ENCODE results near the gene ADAMTS13. TPM values are rescaled to one million over a fixed set of nuclear protein-coding genes. Genes with fewer than 3 reads are reported as not detected.
A peak's percentile ranks its signal among the peaks of the same experiment; 100 is the strongest.

Gene ADAMTS13
- total and polyA plus RNA-seq, 9 of the 15 experiments (the other 6 are each of a cell fraction or from before 2014, with no cell fraction given) = 0.03 to 0.20 (median 0.04) TPM; not detected in 4

DNA sequence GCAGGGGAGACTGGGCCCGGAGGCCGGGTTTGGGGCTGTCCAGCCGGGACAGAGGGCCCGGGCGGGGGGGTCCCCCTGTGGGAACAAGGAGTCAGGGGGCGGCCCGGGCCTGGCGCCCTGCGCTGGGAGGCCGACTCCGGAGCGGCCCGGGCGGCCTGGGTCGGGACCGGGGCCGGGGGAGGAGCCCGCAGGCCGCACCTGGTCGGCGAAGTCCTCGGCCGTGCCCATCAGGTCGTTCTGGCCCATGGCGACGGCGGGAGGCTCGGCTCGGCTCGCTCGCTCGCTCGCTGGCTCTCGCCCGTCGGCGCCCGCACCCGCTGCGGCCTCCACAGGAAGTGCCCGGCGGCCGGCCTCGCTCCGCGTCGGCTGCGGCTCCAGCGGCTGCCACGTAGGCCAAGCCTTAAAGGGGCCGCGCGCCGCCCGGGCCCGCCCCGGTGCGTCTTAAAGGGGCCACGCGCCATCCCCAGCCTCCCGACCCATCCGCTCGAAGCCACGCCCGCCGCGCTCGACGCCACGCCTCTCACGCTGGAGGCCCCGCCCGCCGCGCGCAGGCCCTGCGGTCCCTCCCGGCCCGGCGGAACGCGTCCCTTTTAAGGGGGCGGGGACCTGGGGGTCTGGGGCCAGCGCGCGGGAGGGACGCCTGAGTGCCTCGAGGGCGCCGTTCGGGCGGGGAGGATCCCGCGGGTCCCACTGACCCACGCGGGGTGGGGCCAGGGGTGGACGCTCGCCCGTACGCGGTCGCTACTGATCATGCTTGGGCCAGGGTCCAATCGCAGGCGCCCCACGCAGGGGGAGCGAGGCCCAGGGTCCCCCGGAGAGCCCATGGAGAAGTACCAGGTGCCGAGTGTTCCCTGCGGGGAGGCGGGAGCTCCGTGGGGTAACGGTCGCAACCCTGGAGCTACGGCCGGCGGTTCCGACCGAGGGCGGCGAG is 46.2 kb upstream of the ADAMTS13 start, which contains the start of the genes STKLD1 and SURF4 (continued):
- TF ChIP-seq AFF4 (CRISPR knock-in tag; IDR thresholded peaks at IDR 0.05) (no peak; the same call in 1 of the 2 replicates), THRAP3 (IDR thresholded peaks at IDR 0.05; ENCODE audit: borderline replicate concordance) (no peak), FOXK2 (conservative IDR thresholded peaks at IDR 0.05 in 1 of 2, IDR thresholded peaks at IDR 0.05 in 1 of 2; ENCODE audit: low read depth in 2 of 2) (no peak), PHF20 (IDR thresholded peaks at IDR 0.05; ENCODE audit: partially characterized antibody) (no peak), ZNF174 (CRISPR knock-in tag; IDR thresholded peaks at IDR 0.05) (no peak), ZNF445 (CRISPR knock-in tag; IDR thresholded peaks at IDR 0.05; ENCODE audit: low read depth) (no peak), ZNF764 (CRISPR knock-in tag; IDR thresholded peaks at IDR 0.05; ENCODE audit: low read depth) (no peak), SUPT5H (IDR thresholded peaks at IDR 0.05) (no peak), ZNF324 (CRISPR knock-in tag; IDR thresholded peaks at IDR 0.05) (no peak), PRMT5 (CRISPR knock-in tag; IDR thresholded peaks at IDR 0.05) (no peak), ESRRB (CRISPR knock-in tag; IDR thresholded peaks at IDR 0.05; ENCODE audit: borderline replicate concordance) (no peak), LEF1 (IDR thresholded peaks at IDR 0.05) (no peak), SREBF2 (CRISPR knock-in tag; IDR thresholded peaks at IDR 0.05) (no peak), CC2D1A (IDR thresholded peaks at IDR 0.05) (no peak)
- TF ChIP-seq, protein P1, sequence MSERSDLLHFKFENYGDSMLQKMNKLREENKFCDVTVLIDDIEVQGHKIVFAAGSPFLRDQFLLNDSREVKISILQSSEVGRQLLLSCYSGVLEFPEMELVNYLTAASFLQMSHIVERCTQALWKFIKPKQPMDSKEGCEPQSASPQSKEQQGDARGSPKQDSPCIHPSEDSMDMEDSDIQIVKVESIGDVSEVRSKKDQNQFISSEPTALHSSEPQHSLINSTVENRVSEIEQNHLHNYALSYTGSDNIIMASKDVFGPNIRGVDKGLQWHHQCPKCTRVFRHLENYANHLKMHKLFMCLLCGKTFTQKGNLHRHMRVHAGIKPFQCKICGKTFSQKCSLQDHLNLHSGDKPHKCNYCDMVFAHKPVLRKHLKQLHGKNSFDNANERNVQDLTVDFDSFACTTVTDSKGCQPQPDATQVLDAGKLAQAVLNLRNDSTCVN (CRISPR knock-in tag; IDR thresholded peaks at IDR 0.05) = no peak
- TF ChIP-seq, protein P2, sequence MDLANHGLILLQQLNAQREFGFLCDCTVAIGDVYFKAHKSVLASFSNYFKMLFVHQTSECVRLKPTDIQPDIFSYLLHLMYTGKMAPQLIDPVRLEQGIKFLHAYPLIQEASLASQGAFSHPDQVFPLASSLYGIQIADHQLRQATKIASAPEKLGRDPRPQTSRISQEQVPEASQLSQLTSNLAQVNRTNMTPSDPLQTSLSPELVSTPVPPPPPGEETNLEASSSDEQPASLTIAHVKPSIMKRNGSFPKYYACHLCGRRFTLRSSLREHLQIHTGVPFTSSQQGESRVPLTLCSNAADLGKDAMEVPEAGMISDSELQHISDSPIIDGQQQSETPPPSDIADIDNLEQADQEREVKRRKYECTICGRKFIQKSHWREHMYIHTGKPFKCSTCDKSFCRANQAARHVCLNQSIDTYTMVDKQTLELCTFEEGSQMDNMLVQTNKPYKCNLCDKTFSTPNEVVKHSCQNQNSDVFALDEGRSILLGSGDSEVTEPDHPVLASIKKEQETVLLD (IDR thresholded peaks at IDR 0.05) = peak; percentile 68; the same call in 1 of the 2 replicates
- TF ChIP-seq, protein P3, sequence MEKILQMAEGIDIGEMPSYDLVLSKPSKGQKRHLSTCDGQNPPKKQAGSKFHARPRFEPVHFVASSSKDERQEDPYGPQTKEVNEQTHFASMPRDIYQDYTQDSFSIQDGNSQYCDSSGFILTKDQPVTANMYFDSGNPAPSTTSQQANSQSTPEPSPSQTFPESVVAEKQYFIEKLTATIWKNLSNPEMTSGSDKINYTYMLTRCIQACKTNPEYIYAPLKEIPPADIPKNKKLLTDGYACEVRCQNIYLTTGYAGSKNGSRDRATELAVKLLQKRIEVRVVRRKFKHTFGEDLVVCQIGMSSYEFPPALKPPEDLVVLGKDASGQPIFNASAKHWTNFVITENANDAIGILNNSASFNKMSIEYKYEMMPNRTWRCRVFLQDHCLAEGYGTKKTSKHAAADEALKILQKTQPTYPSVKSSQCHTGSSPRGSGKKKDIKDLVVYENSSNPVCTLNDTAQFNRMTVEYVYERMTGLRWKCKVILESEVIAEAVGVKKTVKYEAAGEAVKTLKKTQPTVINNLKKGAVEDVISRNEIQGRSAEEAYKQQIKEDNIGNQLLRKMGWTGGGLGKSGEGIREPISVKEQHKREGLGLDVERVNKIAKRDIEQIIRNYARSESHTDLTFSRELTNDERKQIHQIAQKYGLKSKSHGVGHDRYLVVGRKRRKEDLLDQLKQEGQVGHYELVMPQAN (IDR thresholded peaks at IDR 0.05; ENCODE audit: borderline replicate concordance) = 0 out of 2 replicates have a peak, but pooled peaks have one; percentile 18
